ENCODE results near the gene CYLD. TPM values are rescaled to one million over a fixed set of nuclear protein-coding genes. Genes with fewer than 3 reads are reported as not detected.

CYLD gene
- polyA plus RNA-seq, 1 experiment = 12.3 TPM

DNA sequence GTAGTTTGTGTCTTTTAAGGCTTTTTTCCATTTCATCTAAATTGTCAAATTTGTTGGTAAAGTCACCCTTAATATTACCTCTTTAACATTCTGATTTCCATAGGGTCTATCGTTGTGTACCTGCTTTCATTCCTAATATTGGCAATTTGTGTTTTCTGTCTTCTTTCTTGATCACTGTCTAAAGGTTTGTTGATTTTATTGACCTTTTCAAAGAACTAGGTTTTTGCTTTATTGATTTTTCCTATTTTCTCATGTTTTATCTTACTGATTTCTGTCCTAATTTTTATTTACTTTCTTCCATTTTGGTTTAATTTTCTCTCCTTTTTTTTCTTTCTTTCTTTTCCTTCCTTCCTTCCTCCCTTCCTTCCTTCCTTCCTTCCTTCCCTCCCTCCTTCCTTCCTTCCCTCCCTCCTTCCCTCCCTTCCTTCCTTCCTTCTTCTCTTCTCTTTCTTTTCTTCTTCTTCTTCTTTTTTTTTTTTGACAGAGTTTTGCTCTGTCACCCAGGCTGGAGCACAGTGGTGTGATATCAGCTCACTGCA is 86.3 kb downstream of the CYLD start:
- H3K27me3 ChIP-seq (ENCODE audit: control insufficient read depth, insufficient read depth, low read length) = no peaks in the 10 kb centered on the region
- H3K36me3 ChIP-seq (ENCODE audit: control insufficient read depth, insufficient read depth, low read length) = no peaks in the 10 kb centered on the region
- POLR2A ChIA-PET = no interaction called here
- H3K4me3 ChIP-seq (ENCODE audit: low read depth, low read length) = no peak overlapping the region
- CTCF ChIA-PET = interaction anchor here (1.0 kb wide), 1 partner anchor 22 kb away, joined by 3 read pairs; no protein-coding TSS in a partner anchor
- TF ChIP-seq, protein P1, sequence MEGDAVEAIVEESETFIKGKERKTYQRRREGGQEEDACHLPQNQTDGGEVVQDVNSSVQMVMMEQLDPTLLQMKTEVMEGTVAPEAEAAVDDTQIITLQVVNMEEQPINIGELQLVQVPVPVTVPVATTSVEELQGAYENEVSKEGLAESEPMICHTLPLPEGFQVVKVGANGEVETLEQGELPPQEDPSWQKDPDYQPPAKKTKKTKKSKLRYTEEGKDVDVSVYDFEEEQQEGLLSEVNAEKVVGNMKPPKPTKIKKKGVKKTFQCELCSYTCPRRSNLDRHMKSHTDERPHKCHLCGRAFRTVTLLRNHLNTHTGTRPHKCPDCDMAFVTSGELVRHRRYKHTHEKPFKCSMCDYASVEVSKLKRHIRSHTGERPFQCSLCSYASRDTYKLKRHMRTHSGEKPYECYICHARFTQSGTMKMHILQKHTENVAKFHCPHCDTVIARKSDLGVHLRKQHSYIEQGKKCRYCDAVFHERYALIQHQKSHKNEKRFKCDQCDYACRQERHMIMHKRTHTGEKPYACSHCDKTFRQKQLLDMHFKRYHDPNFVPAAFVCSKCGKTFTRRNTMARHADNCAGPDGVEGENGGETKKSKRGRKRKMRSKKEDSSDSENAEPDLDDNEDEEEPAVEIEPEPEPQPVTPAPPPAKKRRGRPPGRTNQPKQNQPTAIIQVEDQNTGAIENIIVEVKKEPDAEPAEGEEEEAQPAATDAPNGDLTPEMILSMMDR (IDR thresholded peaks at IDR 0.05; ENCODE audit: insufficient read depth, low read depth, low read length) = no peak
- no peak for DNase-seq (ENCODE audit: low read depth)

DNA sequence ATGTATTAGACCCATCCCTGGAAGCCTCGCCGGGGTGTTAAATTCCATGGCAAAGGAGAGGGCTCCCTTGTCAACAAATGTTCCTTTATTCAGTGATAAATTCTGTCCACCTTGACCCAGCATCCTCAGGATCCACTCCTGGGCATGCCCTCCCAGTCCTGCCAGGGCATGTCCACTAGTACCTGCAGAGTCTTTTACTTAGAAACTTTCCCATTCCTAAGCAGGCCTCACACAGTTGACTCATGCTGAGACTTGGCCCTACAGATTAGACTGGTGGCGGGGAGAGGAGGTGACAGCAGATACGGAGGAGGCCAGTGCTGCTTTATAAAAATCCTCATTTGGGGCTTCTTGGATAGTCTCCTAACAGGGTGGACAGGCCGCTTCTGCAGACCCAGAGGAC is 88.8 kb downstream of the CYLD start:
- POLR2A ChIA-PET = no interaction called here
- no peak for DNase-seq (ENCODE audit: low read depth)
- no peaks in the 10 kb centered on the region for H3K36me3 ChIP-seq (ENCODE audit: control insufficient read depth, insufficient read depth, low read length)
- CTCF ChIA-PET = no interaction called here
- TF ChIP-seq, protein P1 (IDR thresholded peaks at IDR 0.05; ENCODE audit: insufficient read depth, low read depth, low read length) = no peak
- no peak overlapping the region for H3K4me3 ChIP-seq (ENCODE audit: low read depth, low read length)
- H3K27me3 ChIP-seq (ENCODE audit: control insufficient read depth, insufficient read depth, low read length) = no peaks in the 10 kb centered on the region

- Histone ChIP-seq H3K27me3 (ENCODE audit: control insufficient read depth, insufficient read depth, low read length) (no peaks in the 10 kb centered on the region; the same call in 1 of the 2 replicates), H3K4me3 (ENCODE audit: low read depth, low read length) (no peak overlapping the region), H3K36me3 (ENCODE audit: control insufficient read depth, insufficient read depth, low read length) (no peaks in the 10 kb centered on the region)
- CTCF ChIA-PET = no interaction called here
- TF ChIP-seq, protein P1 (IDR thresholded peaks at IDR 0.05; ENCODE audit: insufficient read depth, low read depth, low read length) = no peak
- no peak for DNase-seq (ENCODE audit: low read depth)
- POLR2A ChIA-PET = interaction anchor here (0.6 kb wide), 1 partner anchor 9 kb away, joined by 6 read pairs; no protein-coding TSS in a partner anchor
Measured at GRCh38 chr16:50831751-50832150, 89.9 kb downstream of the CYLD start.

- CTCF ChIA-PET = interaction anchor here (1.4 kb wide), 1 partner anchor 27 kb away, joined by 6 read pairs; no protein-coding TSS in a partner anchor
- POLR2A ChIA-PET = no interaction called here
- H3K27me3 ChIP-seq (ENCODE audit: control insufficient read depth, insufficient read depth, low read length) = no peaks in the 10 kb centered on the region; the same call in 1 of the 2 replicates
- TF ChIP-seq, protein P1 (IDR thresholded peaks at IDR 0.05; ENCODE audit: insufficient read depth, low read depth, low read length) = no peak
- H3K36me3 ChIP-seq (ENCODE audit: control insufficient read depth, insufficient read depth, low read length) = no peaks in the 10 kb centered on the region
- no peak overlapping the region for H3K4me3 ChIP-seq (ENCODE audit: low read depth, low read length)
- no peak for DNase-seq (ENCODE audit: low read depth)
Measured at GRCh38 chr16:50833929-50834328, 92.0 kb downstream of the CYLD start.

DNA sequence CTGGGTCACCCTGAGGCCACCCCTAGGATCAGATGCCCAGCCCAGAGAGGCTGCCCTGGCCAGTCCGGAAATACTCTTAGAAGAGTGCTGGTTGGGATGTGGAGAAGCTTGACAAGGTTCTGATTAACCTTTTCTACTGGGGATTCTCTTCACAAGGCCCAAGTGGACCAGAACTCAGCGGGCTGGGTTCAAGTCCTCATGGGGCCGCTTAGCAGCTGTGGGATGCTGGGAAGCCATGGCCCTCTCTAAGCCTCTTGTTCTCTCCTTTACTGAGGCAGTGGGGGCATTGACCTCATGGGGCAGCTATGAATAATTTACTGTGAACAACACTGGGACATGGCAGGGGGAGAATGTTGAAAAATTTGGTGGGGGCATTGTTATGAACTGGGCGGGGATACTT is 92.8 kb downstream of the CYLD start:
- DNase-seq (ENCODE audit: low read depth) = no peak
- ChIA-PET CTCF (no interaction called here), POLR2A (no interaction called here)
- no peaks in the 10 kb centered on the region; the same call in 1 of the 2 replicates for H3K27me3 ChIP-seq (ENCODE audit: control insufficient read depth, insufficient read depth, low read length)
- no peak overlapping the region for H3K4me3 ChIP-seq (ENCODE audit: low read depth, low read length)
- H3K36me3 ChIP-seq (ENCODE audit: control insufficient read depth, insufficient read depth, low read length) = no peaks in the 10 kb centered on the region
- TF ChIP-seq, protein P1 (IDR thresholded peaks at IDR 0.05; ENCODE audit: insufficient read depth, low read depth, low read length) = no peak
